Measurements from ENCODE around the gene ELN. TPM values are rescaled to one million over a fixed set of nuclear protein-coding genes. Genes with fewer than 3 reads are reported as not detected.
A peak's percentile ranks its signal among the peaks of the same experiment; 100 is the strongest.

The ELN gene
- total RNA-seq, 1 experiment from 2014 or later, result 0.37 TPM

- H3K27me3 Mint-ChIP-seq (ENCODE audit: low read depth), result no peaks in the 10 kb centered on the region; the same call in 1 of the 2 replicates
- DNase-seq, result no peak
- no peak overlapping the region for H2AFZ ChIP-seq (ENCODE audit: low read length)
Observed at GRCh38 chr7:73988197-73988596, 39.8 kb upstream of the ELN start.

More at GRCh38 chr7:73988197-73988596, 39.8 kb upstream of the ELN start:
- no peak overlapping the region for H3K4me2 ChIP-seq (ENCODE audit: insufficient read depth, insufficient read length, low read length)
- no peak overlapping the region for H2BK15ac ChIP-seq (ENCODE audit: low read depth, low read length)
- H2BK5ac ChIP-seq (ENCODE audit: insufficient read length, low read length), result no peak overlapping the region
- no peak overlapping the region for H3K18ac ChIP-seq (ENCODE audit: insufficient read length, low read depth, low read length)
- TF ChIP-seq CTCF (conservative IDR thresholded peaks at IDR 0.05), result no peak
- no peak overlapping the region for H3K23ac ChIP-seq (ENCODE audit: insufficient read length, low read depth, low read length)
- no peak overlapping the region for H3K14ac ChIP-seq (ENCODE audit: insufficient read depth, low read length)
- no peaks in the 10 kb centered on the region for H3K79me1 ChIP-seq (ENCODE audit: insufficient read depth, low read depth, low read length, poor library complexity, severe bottlenecking)
- no peaks in the 10 kb centered on the region for H3K79me2 ChIP-seq (ENCODE audit: insufficient read depth, low read length)
- no peaks in the 10 kb centered on the region for H3K27me3 ChIP-seq (ENCODE audit: insufficient read depth, low read length)
- no peak overlapping the region for H3K4ac ChIP-seq (ENCODE audit: low read depth, low read length)
- H3K9me3 ChIP-seq (ENCODE audit: control insufficient read depth, low read depth, low read length), result no peaks in the 10 kb centered on the region
- H3K27ac ChIP-seq (ENCODE audit: insufficient read length, low read depth, low read length), result no peak overlapping the region
- H3K4me1 ChIP-seq (ENCODE audit: insufficient read depth, low read length), result no peaks in the 10 kb centered on the region
- H2BK120ac ChIP-seq (ENCODE audit: low read depth, low read length, poor library complexity, severe bottlenecking), result no peak overlapping the region
- H4K91ac ChIP-seq (ENCODE audit: insufficient read length, low read depth, low read length), result no peak overlapping the region
- peak overlapping the region in 1 of 3 experiments; percentile 40; a peak in 1 of 7 replicates for H3K27ac Mint-ChIP-seq
- no peaks in the 10 kb centered on the region for H3K36me3 Mint-ChIP-seq (ENCODE audit: insufficient read depth in 1 of 3, low read depth in 3 of 3)
- H2BK20ac ChIP-seq (ENCODE audit: low read depth, low read length, poor library complexity, severe bottlenecking), result no peak overlapping the region
- H4K5ac ChIP-seq (ENCODE audit: insufficient read length, low read depth, low read length), result no peak overlapping the region
- H3K23me2 ChIP-seq (ENCODE audit: insufficient read length, low read depth, low read length, poor library complexity, severe bottlenecking), result no peaks in the 10 kb centered on the region
- no peak overlapping the region for H2BK12ac ChIP-seq (ENCODE audit: insufficient read length, low read depth, low read length)
- no peak overlapping the region for H3K56ac ChIP-seq (ENCODE audit: insufficient read length, low read depth, low read length)
- no peaks in the 10 kb centered on the region for H4K20me1 ChIP-seq (ENCODE audit: control insufficient read depth, insufficient read depth, insufficient read length)
- no CpG with 5 or more reads among the region's 9 CpGs for WGBS (ENCODE audit: extremely low coverage, insufficient read length, low lambda C conversion rate)
- no peaks in the 10 kb centered on the region; a peak in 1 of 5 replicates for H3K9me3 Mint-ChIP-seq
- H3K4me3 Mint-ChIP-seq, result no peak overlapping the region
- no peak overlapping the region for H2AK5ac ChIP-seq (ENCODE audit: insufficient read length, low read length)
- H4K8ac ChIP-seq (replicated peaks; ENCODE audit: insufficient read length, low read depth, low read length), result no peak overlapping the region
- no peak overlapping the region for H3K9ac ChIP-seq (ENCODE audit: extremely low read depth, insufficient read length, low read length)
- peaks cover 0 to 3% of the 10 kb centered on the region in 2 experiments; a peak in 1 of 4 replicates for H3K4me1 Mint-ChIP-seq
- H3T11ph ChIP-seq (ENCODE audit: low read length), result no peak overlapping the region
